G401 (cell line): ENCODE data around the gene LYPD6B. TPM values are rescaled to one million over a fixed set of nuclear protein-coding genes. Genes with fewer than 3 reads are reported as not detected.

Experiments used
- DNase-seq: peaks from one replicate; pipeline ENCODE4 v3.0.0-alpha.2; 2015; ENCODE audit warnings: low spot score
- in situ Hi-C: cut with HindIII; loops from 2 replicates; pipeline ENCODE4 v1.10.0; 2016; ENCODE audit warnings: low sequenced_read_pairs, mixed read lengths
- total RNA-seq: library from RNA; depleted of rRNA; stranded (reverse); fragments of >200 nt; shearing (Covaris generic); gene quantifications from 2 replicates; pipeline ENCODE4 v1.2.3, GENCODE V29; 2014

The LYPD6B gene
- total RNA-seq, 1 experiment from 2014 or later, result 21.3 TPM

- peak; percentile 68 for DNase-seq
- in situ Hi-C loops, result no loop called here
Observed at GRCh38 chr2:149009576-149010461, 28.7 kb upstream of the LYPD6B start.

GRCh38 chr2:149012545-149012944 is 26.0 kb upstream of the LYPD6B start:
- DNase-seq, result no peak
- in situ Hi-C loops, result no loop called here

- in situ Hi-C loops, result no loop called here
- no peak for DNase-seq
Observed at GRCh38 chr2:149015501-149015900, 23.0 kb upstream of the LYPD6B start.

- DNase-seq, result no peak
- in situ Hi-C loops, result no loop called here
Observed at GRCh38 chr2:149015926-149016563, 22.5 kb upstream of the LYPD6B start.

- DNase-seq, result peak; percentile 85
- in situ Hi-C loops, result no loop called here
Observed at GRCh38 chr2:149017116-149017985, 21.1 kb upstream of the LYPD6B start.

GRCh38 chr2:149018981-149019380 is 19.5 kb upstream of the LYPD6B start:
- no peak for DNase-seq
- in situ Hi-C loops, result no loop called here

- in situ Hi-C loops, result loop anchor here (10.0 kb wide), 1 partner anchor 545 kb away; no protein-coding TSS in a partner anchor
- no peak for DNase-seq
Observed at GRCh38 chr2:149019768-149020167, 18.7 kb upstream of the LYPD6B start.

GRCh38 chr2:149020432-149020851 is 18.1 kb upstream of the LYPD6B start:
- in situ Hi-C loops, result loop anchor here (10.0 kb wide), 1 partner anchor 544 kb away; no protein-coding TSS in a partner anchor
- no peak for DNase-seq

GRCh38 chr2:149021271-149021719 is 17.2 kb upstream of the LYPD6B start:
- no peak for DNase-seq
- in situ Hi-C loops, result loop anchor here (10.0 kb wide), 1 partner anchor 544 kb away; no protein-coding TSS in a partner anchor

- DNase-seq, result no peak
Observed at GRCh38 chr2:149021761-149022160, 16.7 kb upstream of the LYPD6B start.

GRCh38 chr2:149023091-149023490 is 15.4 kb upstream of the LYPD6B start:
- in situ Hi-C loops, result loop anchor here (10.0 kb wide), 1 partner anchor 542 kb away; no protein-coding TSS in a partner anchor
- no peak for DNase-seq

More at GRCh38 chr2:149021761-149022160, 16.7 kb upstream of the LYPD6B start:
- in situ Hi-C loops, result loop anchor here (10.0 kb wide), 1 partner anchor 543 kb away; no protein-coding TSS in a partner anchor

GRCh38 chr2:149027590-149028250 is 10.8 kb upstream of the LYPD6B start:
- in situ Hi-C loops, result loop anchor here (10.0 kb wide), 1 partner anchor 537 kb away; no protein-coding TSS in a partner anchor
- no peak for DNase-seq

GRCh38 chr2:149028377-149028776 is 10.1 kb upstream of the LYPD6B start:
- in situ Hi-C loops, result loop anchor here (10.0 kb wide), 1 partner anchor 536 kb away; no protein-coding TSS in a partner anchor
- no peak for DNase-seq

- in situ Hi-C loops, result loop anchor here (10.0 kb wide), 1 partner anchor 536 kb away; no protein-coding TSS in a partner anchor
- DNase-seq, result no peak
Observed at GRCh38 chr2:149028891-149029290, 9.6 kb upstream of the LYPD6B start.

GRCh38 chr2:149029307-149029965 is 9.1 kb upstream of the LYPD6B start:
- DNase-seq, result no peak
- in situ Hi-C loops, result loop anchor here (10.0 kb wide), 1 partner anchor 535 kb away; no protein-coding TSS in a partner anchor

- in situ Hi-C loops, result no loop called here
- DNase-seq, result no peak
Observed at GRCh38 chr2:149031396-149031795, 7.1 kb upstream of the LYPD6B start.

- DNase-seq, result no peak
- in situ Hi-C loops, result no loop called here
Observed at GRCh38 chr2:149033716-149034115, 4.8 kb upstream of the LYPD6B start.

GRCh38 chr2:149034406-149034805 is 4.1 kb upstream of the LYPD6B start:
- no peak for DNase-seq
- in situ Hi-C loops, result no loop called here
